ENCODE results near the gene ERG.

Gene ERG

DNA sequence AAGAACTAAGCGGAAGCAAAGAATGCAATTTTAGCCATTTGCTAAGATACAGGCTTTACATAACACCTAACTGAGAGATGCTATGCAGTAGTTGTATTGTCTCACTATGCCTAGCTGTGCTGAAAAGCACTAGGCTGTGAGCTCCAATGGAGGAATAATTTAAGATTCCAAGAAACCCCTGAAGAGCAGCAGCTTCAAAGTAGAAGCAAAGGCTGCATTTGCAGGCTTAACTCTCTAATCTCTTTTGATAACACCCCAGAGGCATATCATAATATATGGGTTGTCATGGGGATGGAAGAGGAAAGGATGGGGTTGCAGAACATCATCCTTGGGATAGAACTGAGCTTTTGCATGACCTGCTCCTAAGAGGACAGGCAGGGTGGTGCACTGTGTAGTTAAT is 102.0 kb downstream of the ERG start:
- DNase-seq (ENCODE audit: low read depth, low spot score), result no peak

- DNase-seq (ENCODE audit: low read depth, low spot score), result no peak
Measured at GRCh38 chr21:38395581-38395980, 102.7 kb downstream of the ERG start.

GRCh38 chr21:38392661-38393060 is 105.6 kb downstream of the ERG start:
- DNase-seq (ENCODE audit: low read depth, low spot score), result no peak

GRCh38 chr21:38389896-38390295 is 108.4 kb downstream of the ERG start:
- no peak for DNase-seq (ENCODE audit: low read depth, low spot score)

- no peak for DNase-seq (ENCODE audit: low read depth, low spot score)
Measured at GRCh38 chr21:38389354-38389676, 109.0 kb downstream of the ERG start.

DNA sequence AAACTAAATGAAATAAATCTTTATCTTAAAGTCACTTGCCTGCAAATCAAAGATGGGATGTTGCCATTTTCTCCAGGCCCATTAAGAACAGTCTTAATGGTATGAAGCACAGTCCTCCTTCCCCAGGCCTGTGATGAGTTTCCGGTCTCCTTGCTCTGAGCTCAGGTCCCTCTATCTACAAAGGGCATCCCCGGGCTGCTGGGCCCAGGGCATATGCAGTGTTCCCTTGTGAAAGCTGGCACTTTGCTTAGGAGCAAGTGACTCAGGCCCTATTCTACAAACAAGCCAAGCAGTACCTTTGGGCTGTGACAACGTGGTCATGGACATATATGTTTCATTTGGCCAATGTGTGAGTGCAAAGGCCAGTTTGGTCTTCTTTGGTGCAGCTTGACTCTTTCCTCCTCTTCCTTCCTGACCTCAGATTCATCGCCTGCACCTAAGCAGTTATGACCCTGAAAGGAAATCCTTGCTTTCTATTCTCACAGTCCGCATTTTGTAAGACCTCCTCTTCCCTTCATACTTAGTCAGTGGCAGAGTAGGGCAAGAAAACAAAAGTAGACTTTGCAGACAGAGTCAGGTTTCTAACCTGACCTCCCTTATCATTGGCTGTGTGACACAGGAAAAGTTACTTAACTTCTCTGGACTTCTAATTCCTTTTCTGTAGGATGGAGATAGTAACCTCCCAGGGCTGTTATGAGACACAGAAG is 109.5 kb downstream of the ERG start:
- no peak for DNase-seq (ENCODE audit: low read depth, low spot score)

GRCh38 chr21:38388203-38388602 is 110.1 kb downstream of the ERG start:
- DNase-seq (ENCODE audit: low read depth, low spot score), result no peak

DNA sequence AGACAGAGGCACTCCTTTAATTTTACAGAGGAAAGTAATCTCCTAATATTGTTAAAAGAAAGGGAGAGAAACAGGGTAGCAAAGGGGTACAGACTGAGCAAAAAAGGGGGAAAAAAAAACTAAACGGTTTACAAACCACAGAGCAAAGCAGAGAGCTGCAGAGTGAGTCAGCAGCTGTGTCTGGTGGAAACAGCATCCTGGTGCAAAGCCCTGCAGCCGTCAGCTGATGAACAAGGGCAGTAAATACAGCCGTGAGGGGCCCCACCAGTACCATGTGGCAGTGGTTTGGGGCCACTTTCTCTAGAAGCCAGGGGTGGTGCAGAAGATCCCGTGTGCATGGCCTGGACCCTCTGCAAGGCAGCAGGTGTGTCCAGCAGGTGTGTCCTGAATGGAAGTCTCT is 111.3 kb downstream of the ERG start:
- no peak for DNase-seq (ENCODE audit: low read depth, low spot score)

- DNase-seq (ENCODE audit: low read depth, low spot score), result no peak
Measured at GRCh38 chr21:38385427-38386175, 112.7 kb downstream of the ERG start.

- DNase-seq (ENCODE audit: low read depth, low spot score), result no peak
Measured at GRCh38 chr21:38384675-38385426, 113.4 kb downstream of the ERG start.

GRCh38 chr21:38384238-38384560 is 114.1 kb downstream of the ERG start:
- DNase-seq (ENCODE audit: low read depth, low spot score), result no peak

GRCh38 chr21:38383411-38384237 is 114.7 kb downstream of the ERG start:
- DNase-seq (ENCODE audit: low read depth, low spot score), result no peak

GRCh38 chr21:38380481-38381137 is 117.7 kb downstream of the ERG start:
- no peak for DNase-seq (ENCODE audit: low read depth, low spot score)

GRCh38 chr21:38379147-38379546 is 119.1 kb downstream of the ERG start:
- DNase-seq (ENCODE audit: low read depth, low spot score), result no peak

DNA sequence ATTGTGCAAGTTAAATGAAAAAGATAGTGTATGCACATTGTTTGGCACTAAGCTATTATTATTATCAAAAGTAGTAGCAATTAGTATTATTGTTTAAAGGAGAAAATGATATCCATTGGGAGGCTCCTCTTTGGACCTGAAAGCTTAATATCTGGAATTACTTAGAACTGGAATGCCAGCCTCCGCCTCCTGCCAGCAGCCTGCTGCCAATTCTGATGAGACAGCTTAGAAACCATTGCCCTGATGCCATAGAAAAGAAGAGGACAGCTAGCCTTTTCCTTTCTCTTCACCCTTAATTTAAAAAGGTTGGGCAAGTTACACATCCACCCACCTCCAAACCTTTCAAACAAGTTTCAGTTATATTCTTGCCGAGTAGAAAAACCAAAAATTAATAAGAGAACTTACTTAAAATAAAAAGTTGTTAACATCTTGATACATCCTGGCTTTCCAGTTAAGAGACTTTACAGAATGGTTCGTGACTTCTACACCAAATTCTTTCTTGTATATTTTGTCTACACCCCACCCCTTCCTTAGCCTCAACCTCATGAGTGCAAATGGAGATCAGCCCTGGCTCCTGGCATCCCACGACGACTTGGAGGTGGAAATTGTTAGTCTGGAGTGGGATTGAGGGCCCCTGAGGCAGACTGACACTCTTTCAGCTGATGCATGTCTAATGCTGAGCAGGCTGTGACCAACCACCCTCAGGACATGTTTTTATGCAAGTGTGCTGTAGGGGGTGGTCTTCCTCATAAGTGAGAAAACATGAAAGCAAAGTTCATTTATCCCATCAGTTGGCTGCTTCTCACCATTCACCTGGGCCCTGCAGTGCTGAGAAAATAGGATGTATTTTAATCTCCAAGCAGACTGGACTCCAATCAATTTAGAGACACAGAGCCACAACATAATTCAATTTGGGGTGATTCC is 120.8 kb downstream of the ERG start:
- DNase-seq (ENCODE audit: low read depth, low spot score), result no peak

DNA sequence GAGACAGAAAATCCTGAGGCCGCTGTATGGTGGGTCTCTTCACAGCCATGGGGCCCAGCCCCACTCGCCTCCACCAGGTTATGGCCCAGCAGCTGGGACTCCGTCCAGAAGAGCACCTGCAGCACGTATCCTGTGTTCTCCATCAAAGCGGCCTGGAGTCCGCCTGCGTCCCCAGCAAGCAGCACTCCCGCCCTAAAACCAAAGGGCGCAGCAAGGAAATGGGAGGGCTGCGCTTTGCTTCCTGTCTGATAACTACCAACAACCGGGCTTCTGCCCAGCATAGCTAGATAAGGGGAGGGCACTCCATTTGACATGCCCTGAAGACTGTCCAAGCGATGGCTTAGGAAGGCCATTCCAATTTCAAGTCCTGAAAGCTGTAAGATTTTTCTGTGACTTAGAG is 121.6 kb downstream of the ERG start:
- DNase-seq (ENCODE audit: low read depth, low spot score), result no peak

DNA sequence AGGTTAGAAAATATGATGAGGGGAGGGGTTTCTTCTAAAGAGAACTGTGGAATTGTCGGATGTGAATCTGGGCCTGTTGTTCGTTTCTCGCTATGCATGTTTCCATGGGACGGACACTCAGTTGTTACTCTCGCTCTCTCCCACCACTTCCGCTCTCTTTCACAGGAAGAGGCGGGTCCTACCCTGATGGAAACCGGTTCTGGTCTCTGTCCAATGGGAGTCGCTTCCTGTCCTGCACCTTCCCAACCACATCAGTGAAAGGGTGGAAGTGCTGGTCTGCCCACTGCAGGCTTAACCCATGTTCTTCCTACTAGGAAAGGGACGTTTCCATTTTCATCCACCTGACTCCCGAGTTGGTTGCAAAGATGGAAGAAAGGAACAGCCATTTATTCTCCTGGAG is 122.0 kb downstream of the ERG start:
- DNase-seq (ENCODE audit: low read depth, low spot score), result no peak

DNA sequence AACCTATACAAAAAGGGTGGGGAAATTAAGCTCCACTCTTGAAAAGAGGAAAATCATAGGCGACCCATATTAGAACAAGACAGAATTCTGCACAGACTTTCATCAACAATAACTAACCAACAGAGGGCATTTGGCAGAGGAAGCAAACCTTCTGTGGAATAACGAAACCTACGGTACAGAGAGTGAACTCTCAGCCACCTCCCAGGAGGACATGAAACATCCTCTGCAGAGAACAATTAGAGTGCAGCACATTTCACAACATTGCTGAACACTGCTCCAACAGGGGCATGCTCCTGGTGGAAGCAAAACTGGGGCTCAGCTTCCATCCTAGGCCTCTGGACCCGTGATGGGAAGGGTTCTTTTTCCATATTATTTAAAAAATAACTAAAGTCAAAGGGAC is 130.6 kb downstream of the ERG start:
- DNase-seq (ENCODE audit: low read depth, low spot score), result no peak

- no peak for DNase-seq (ENCODE audit: low read depth, low spot score)
Measured at GRCh38 chr21:38365521-38365920, 132.8 kb downstream of the ERG start.

GRCh38 chr21:38363693-38364092 is 134.6 kb downstream of the ERG start:
- DNase-seq (ENCODE audit: low read depth, low spot score), result no peak

Data from brain pericyte (primary cell).